GDM1 (cell line): Measurements from ENCODE around the gene SORBS1.

ENCODE experiments used
- DNase-seq: peaks from one replicate; lab custom pipeline; 2025; lab: John Stamatoyannopoulos, UW

SORBS1 gene

GRCh38 chr10:95408983-95409873 lies 151.9 kb downstream of the SORBS1 start:
- DNase-seq, result no peak

GRCh38 chr10:95408148-95408960 lies 152.8 kb downstream of the SORBS1 start:
- no peak for DNase-seq

GRCh38 chr10:95407546-95407945 lies 153.6 kb downstream of the SORBS1 start:
- no peak for DNase-seq

GRCh38 chr10:95406651-95407280 lies 154.4 kb downstream of the SORBS1 start:
- DNase-seq, result no peak

- DNase-seq, result no peak
Observed at GRCh38 chr10:95405655-95406054, 155.5 kb downstream of the SORBS1 start.

GRCh38 chr10:95404864-95405263 lies 156.3 kb downstream of the SORBS1 start:
- no peak for DNase-seq

GRCh38 chr10:95404462-95404858 lies 156.7 kb downstream of the SORBS1 start:
- no peak for DNase-seq

GRCh38 chr10:95403700-95404461 lies 157.3 kb downstream of the SORBS1 start:
- no peak for DNase-seq

GRCh38 chr10:95401704-95402469 lies 159.3 kb downstream of the SORBS1 start:
- DNase-seq, result no peak

- no peak for DNase-seq
Observed at GRCh38 chr10:95400787-95401186, 160.4 kb downstream of the SORBS1 start.

GRCh38 chr10:95399183-95399582 lies 162.0 kb downstream of the SORBS1 start:
- no peak for DNase-seq

GRCh38 chr10:95397747-95398146 lies 163.4 kb downstream of the SORBS1 start:
- DNase-seq, result peak; percentile 28

GRCh38 chr10:95395947-95396449 lies 165.2 kb downstream of the SORBS1 start:
- no peak for DNase-seq

- DNase-seq, result no peak
Observed at GRCh38 chr10:95394161-95394880, 166.8 kb downstream of the SORBS1 start.

- DNase-seq, result no peak
Observed at GRCh38 chr10:95392681-95393164, 168.4 kb downstream of the SORBS1 start.

- no peak for DNase-seq
Observed at GRCh38 chr10:95392217-95392584, 169.0 kb downstream of the SORBS1 start.

- no peak for DNase-seq
Observed at GRCh38 chr10:95391581-95392216, 169.5 kb downstream of the SORBS1 start.

GRCh38 chr10:95391164-95391563 lies 170.0 kb downstream of the SORBS1 start:
- no peak for DNase-seq

- DNase-seq, result no peak
Observed at GRCh38 chr10:95389982-95390381, 171.2 kb downstream of the SORBS1 start.

GRCh38 chr10:95389176-95389575 lies 172.0 kb downstream of the SORBS1 start:
- DNase-seq, result no peak
